GM12878 (cell line): Measurements from ENCODE around the gene CMSS1. TPM values are rescaled to one million over a fixed set of nuclear protein-coding genes. Genes with fewer than 3 reads are reported as not detected.

ENCODE experiments used
- ATAC-seq: fragments of 200-7000 bp; cut with Tn5 transposase; 3 replicates; pipeline ENCODE4 v1.9.1; 2020; ENCODE audit warnings: mild to moderate bottlenecking, moderate library complexity
- BruUV-seq: library from RNA; stranded (reverse); fragments of 400-500 nt; replicated peaks from 2 replicates; lab custom pipeline; 2021; lab: Mats Ljungman, UMichigan
- CTCF ChIA-PET: fragments of 300-600 bp; sonication (Branson Sonifier 250); formaldehyde crosslinking; extraction: SDS; loops from one replicate; lab custom pipeline; 2021; ENCODE audit warnings: inconsistent platforms; lab: Yijun Ruan, JAX
- POLR2A ChIA-PET: fragments of 350-600 bp; formaldehyde crosslinking; extraction: SDS; loops from one replicate; lab custom pipeline; 2021; ENCODE audit warnings: inconsistent platforms; lab: Charles Lee
- RAD21 ChIA-PET: fragments of 300-600 bp; sonication (Branson Sonifier 250); formaldehyde crosslinking; loops from one replicate; lab custom pipeline; 2023; ENCODE audit warnings: antibody characterized with exemption; ENCODE audit not compliant: unreplicated experiment; lab: Charles Lee
- SMC1A ChIA-PET: fragments of 300-600 bp; sonication (Branson Sonifier 250); formaldehyde crosslinking; loops from one replicate; lab custom pipeline; 2023; ENCODE audit not compliant: unreplicated experiment, uncharacterized antibody; lab: Charles Lee
- DNase-seq: peaks from one replicate; pipeline ENCODE4 v3.0.0-alpha.2; 2011; ENCODE audit warnings: low read depth, low spot score
- FAIRE-seq: peaks from 3 replicates; lab custom pipeline; 2011; peaks lifted over from hg19 to GRCh38; lab: Jason Lieb, UNC
- H2AFZ ChIP-seq: 2 replicates; pipeline ENCODE4 v1.6.0; 2011; ENCODE audit warnings: low read depth, low read length, control low read depth; ENCODE audit not compliant: control insufficient read depth
- H3K27ac ChIP-seq: 2 replicates; pipeline ENCODE4 v1.5.1; 2011; ENCODE audit warnings: control low read depth; ENCODE audit not compliant: control insufficient read depth, insufficient read depth
- H3K27me3 ChIP-seq, 2 experiments: replicated peaks in 1 of 2; 2 replicates each; pipeline versions ENCODE4 v1.6.0 to v1.6.1; 2011; ENCODE audit warnings: low read length in 1 of 2; ENCODE audit not compliant: control insufficient read depth in 2 of 2, insufficient read depth in 2 of 2
- H3K36me3 ChIP-seq, 2 experiments: 2 replicates each; pipeline ENCODE4 v1.5.1; 2011; ENCODE audit warnings: low read length in 1 of 2; ENCODE audit not compliant: control insufficient read depth in 2 of 2, insufficient read depth in 2 of 2
- H3K4me1 ChIP-seq: 2 replicates; pipeline ENCODE4 v1.6.1; 2011; ENCODE audit warnings: mild to moderate bottlenecking, low read length, moderate library complexity, mixed read lengths; ENCODE audit not compliant: control insufficient read depth, insufficient read depth
- H3K4me2 ChIP-seq: 2 replicates; pipeline ENCODE4 v1.6.0; 2011; ENCODE audit warnings: control low read depth; ENCODE audit not compliant: control insufficient read depth, insufficient read depth
- H3K4me3 ChIP-seq: fragments of 200-600 bp; sonication (generic); 2 replicates; pipeline ENCODE4 v1.5.1; 2016
- H3K79me2 ChIP-seq: 2 replicates; pipeline ENCODE4 v1.6.0; 2011; ENCODE audit warnings: low read length; ENCODE audit not compliant: control insufficient read depth, insufficient read depth
- H3K9ac ChIP-seq: 2 replicates; pipeline ENCODE4 v1.8.0; 2011; ENCODE audit warnings: low read length, control low read depth, mixed read lengths; ENCODE audit not compliant: control insufficient read depth, insufficient read depth
- H3K9me3 ChIP-seq: replicated peaks from 3 replicates; pipeline ENCODE4 v1.5.1; 2011; ENCODE audit warnings: mild to moderate bottlenecking, low read length; ENCODE audit not compliant: control insufficient read depth, insufficient read depth
- H4K20me1 ChIP-seq: 2 replicates; pipeline ENCODE4 v1.6.0; 2011; ENCODE audit not compliant: control insufficient read depth, insufficient read depth
- CBX5 ChIP-seq: sonication (generic); IDR thresholded peaks from 2 replicates; pipeline ENCODE4 v1.6.1; 2016; ENCODE audit warnings: low read depth, moderate library complexity, mild to moderate bottlenecking, inconsistent platforms
- IKZF2 ChIP-seq, 2 experiments: fragments of 450-650 bp; IDR thresholded peaks; 2 replicates each; pipeline ENCODE4 v1.6.1; 2017; ENCODE audit warnings: mild to moderate bottlenecking in 2 of 2, moderate library complexity in 2 of 2
- SKIL ChIP-seq: fragments of 450-650 bp; IDR thresholded peaks from 2 replicates; pipeline ENCODE4 v1.6.1; 2017; ENCODE audit warnings: mild to moderate bottlenecking, low read depth, inconsistent platforms; ENCODE audit not compliant: poor library complexity, severe bottlenecking
- ZBTB33 ChIP-seq: fragments of 450-650 bp; IDR thresholded peaks from 2 replicates; pipeline ENCODE4 v1.6.1; 2017; ENCODE audit warnings: mild to moderate bottlenecking
- WGBS: methylation state at CpG from one replicate; pipeline ENCODE4 v1.1.6; 2016; ENCODE audit warnings: low lambda C conversion rate; ENCODE audit not compliant: insufficient replicate concordance, insufficient coverage; ENCODE audit errors: missing lambda C conversion rate; 5-methylcytosine and 5-hydroxymethylcytosine counted together
- in situ Hi-C: fragments of 300-500 bp; cut with MboI; formaldehyde crosslinking; loops from 9 replicates; pipeline ENCODE4 v1.14.3; 2018; ENCODE audit warnings: mixed read lengths
- intact Hi-C: fragments of 100-400 bp; cut with micrococcal nuclease; formaldehyde crosslinking; loops from one replicate; pipeline ENCODE4 v1.14.2; 2022; ENCODE audit not compliant: unreplicated experiment
- polyA plus RNA-seq, 11 experiments: library from polyadenylated mRNA; depleted of rRNA in 4 of 11; unstranded in 6 of 11; stranded (reverse) in 5 of 11; fragments of >200 nt; fragmentation: Nextera tagmentation in 4 of 11; fragmentation: Illumina TruSeq in 1 of 11; extraction: Ambion mirVana in 4 of 11; extraction: Trizol in 1 of 11; gene quantifications; 1 replicate in 1 of 11; 2 replicates in 10 of 11; pipeline versions ENCODE4 v1.2.1 to v1.2.3, GENCODE V29; 2011 to 2016; ENCODE audit warnings: inconsistent platforms in 2 of 11, missing spikeins in 2 of 11, low read depth in 1 of 11
- total RNA-seq, 4 experiments: library from RNA; depleted of rRNA in 3 of 4; stranded (reverse); fragments of >200 nt in 3 of 4; fragmentation: Illumina TruSeq in 1 of 4; extraction: Trizol in 1 of 4; gene quantifications; 2 replicates each; pipeline versions ENCODE4 v1.2.1 to v1.2.3, GENCODE V29; 2013 to 2021
- TF ChIP-seq, protein P1 (sequence below): IDR thresholded peaks from 2 replicates; pipeline ENCODE4 v1.6.1; 2012; ENCODE audit warnings: improper control_type of control experiment, low read depth, low read length; ENCODE audit not compliant: insufficient replicate concordance

The CMSS1 gene
- total and polyA plus RNA-seq, 10 of the 15 experiments (the other 5 are each of a cell fraction or from before 2014, with no cell fraction given), result 31.0 to 118 (median 70.1) TPM

DNA sequence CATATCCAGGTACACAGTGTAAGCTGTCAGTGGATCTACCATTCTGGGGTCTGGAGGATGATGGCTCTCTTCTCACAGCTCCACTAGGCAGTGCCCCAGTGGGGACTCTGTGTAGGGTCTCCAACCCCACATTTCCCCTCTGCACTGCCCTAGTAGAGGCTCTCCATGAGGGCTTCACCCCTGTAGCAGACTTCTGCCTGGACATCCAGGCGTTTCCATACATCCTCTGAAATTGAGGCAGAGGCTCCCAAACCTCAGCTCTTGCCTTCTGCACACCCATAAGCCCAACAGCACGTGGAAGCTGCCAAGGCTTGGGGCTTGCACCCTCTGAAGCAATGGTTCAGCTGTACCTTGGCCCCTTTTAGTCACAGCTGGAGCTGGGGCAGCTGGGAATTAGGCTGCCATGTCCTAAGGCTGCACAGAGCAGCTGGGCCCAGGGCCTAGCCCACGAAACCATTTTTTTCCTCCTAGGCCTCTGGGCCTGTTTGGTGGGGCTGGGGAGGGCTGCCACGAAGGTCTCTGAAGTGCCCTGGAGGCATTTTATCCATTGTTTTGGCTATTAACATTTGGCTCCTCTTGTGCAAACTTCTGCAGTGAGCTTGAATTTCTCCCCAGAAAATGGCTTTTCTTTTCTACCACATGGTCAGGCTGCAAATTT, 362.2 kb downstream of the CMSS1 start:
- Histone ChIP-seq H3K27ac (no peak overlapping the region), H3K36me3 (peaks cover 0 to 4% of the 10 kb centered on the region in 2 experiments; a peak in 2 of 4 replicates), H2AFZ (no peak overlapping the region), H3K4me3 (no peak overlapping the region), H4K20me1 (no peaks in the 10 kb centered on the region), H3K9ac (no peak overlapping the region), H3K9me3 (peaks cover 8% of the 10 kb centered on the region; the same call in 2 of the 3 replicates), H3K79me2 (no peaks in the 10 kb centered on the region), H3K4me2 (no peak overlapping the region), H3K27me3 (no peaks in the 10 kb centered on the region), H3K4me1 (no peaks in the 10 kb centered on the region)
- ChIA-PET SMC1A (no interaction called here), POLR2A (no interaction called here), CTCF (interaction anchor here (0.6 kb wide), 1 partner anchor 1115 kb away, joined by 3 read pairs; no protein-coding TSS in a partner anchor), RAD21 (no interaction called here)
- in situ Hi-C loops (no loop called here), intact Hi-C loops (no loop called here)
- BruUV-seq, result no TSS peak
- FAIRE-seq (no peak), ATAC-seq (no peak), DNase-seq (no peak)
- WGBS, result 88% methylated on average over 4 of the region's 4 CpGs
- TF ChIP-seq CBX5, result 0 out of 2 replicates have a peak, but pooled peaks have one; percentile 38
- no peak for TF ChIP-seq IKZF2 (IDR thresholded peaks at IDR 0.05)

DNA sequence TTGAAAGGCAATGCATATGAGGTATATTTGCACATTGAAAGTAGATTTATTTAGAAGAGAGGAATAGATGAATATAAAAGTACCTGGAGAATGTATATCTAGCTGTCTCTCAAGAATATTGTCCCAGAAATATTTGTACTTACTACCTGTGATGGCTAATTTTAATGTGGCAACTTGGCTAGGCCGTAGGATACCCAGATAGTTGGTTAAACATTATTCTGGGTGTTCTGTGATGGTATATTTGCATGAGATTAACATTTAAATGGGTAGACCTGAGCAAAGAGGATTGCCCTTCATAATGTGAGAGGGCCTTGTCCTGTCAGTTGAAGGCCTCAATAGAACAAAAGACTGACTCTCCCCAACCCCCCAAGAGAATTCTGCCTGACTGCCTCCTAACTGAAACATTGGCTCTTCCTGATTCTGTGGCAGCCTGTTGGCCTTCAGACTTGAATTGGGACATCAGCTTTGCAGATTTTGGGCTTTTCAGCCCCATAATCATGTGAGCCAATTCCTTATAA, 366.0 kb downstream of the CMSS1 start:
- H3K79me2 ChIP-seq, result no peaks in the 10 kb centered on the region
- CTCF ChIA-PET, result no interaction called here
- no peak overlapping the region for H3K9ac ChIP-seq
- peaks cover 8% of the 10 kb centered on the region; the same call in 2 of the 3 replicates for H3K9me3 ChIP-seq
- DNase-seq (no peak), ATAC-seq (no peak), FAIRE-seq (no peak)
- H3K36me3 ChIP-seq, result peaks cover 0 to 4% of the 10 kb centered on the region in 2 experiments; a peak in 2 of 4 replicates
- RAD21 ChIA-PET, result no interaction called here
- no peak overlapping the region for H3K4me3 ChIP-seq
- no peak overlapping the region for H2AFZ ChIP-seq
- H3K4me2 ChIP-seq, result no peak overlapping the region
- intact Hi-C loops (no loop called here), in situ Hi-C loops (no loop called here)
- H3K27me3 ChIP-seq, result no peaks in the 10 kb centered on the region
- H4K20me1 ChIP-seq, result no peaks in the 10 kb centered on the region
- POLR2A ChIA-PET, result no interaction called here
- BruUV-seq, result no TSS peak
- SMC1A ChIA-PET, result no interaction called here
- WGBS, result 96% methylated on average over 1 of the region's 1 CpG
- H3K27ac ChIP-seq, result no peak overlapping the region
- H3K4me1 ChIP-seq, result no peaks in the 10 kb centered on the region
- TF ChIP-seq, protein P1, sequence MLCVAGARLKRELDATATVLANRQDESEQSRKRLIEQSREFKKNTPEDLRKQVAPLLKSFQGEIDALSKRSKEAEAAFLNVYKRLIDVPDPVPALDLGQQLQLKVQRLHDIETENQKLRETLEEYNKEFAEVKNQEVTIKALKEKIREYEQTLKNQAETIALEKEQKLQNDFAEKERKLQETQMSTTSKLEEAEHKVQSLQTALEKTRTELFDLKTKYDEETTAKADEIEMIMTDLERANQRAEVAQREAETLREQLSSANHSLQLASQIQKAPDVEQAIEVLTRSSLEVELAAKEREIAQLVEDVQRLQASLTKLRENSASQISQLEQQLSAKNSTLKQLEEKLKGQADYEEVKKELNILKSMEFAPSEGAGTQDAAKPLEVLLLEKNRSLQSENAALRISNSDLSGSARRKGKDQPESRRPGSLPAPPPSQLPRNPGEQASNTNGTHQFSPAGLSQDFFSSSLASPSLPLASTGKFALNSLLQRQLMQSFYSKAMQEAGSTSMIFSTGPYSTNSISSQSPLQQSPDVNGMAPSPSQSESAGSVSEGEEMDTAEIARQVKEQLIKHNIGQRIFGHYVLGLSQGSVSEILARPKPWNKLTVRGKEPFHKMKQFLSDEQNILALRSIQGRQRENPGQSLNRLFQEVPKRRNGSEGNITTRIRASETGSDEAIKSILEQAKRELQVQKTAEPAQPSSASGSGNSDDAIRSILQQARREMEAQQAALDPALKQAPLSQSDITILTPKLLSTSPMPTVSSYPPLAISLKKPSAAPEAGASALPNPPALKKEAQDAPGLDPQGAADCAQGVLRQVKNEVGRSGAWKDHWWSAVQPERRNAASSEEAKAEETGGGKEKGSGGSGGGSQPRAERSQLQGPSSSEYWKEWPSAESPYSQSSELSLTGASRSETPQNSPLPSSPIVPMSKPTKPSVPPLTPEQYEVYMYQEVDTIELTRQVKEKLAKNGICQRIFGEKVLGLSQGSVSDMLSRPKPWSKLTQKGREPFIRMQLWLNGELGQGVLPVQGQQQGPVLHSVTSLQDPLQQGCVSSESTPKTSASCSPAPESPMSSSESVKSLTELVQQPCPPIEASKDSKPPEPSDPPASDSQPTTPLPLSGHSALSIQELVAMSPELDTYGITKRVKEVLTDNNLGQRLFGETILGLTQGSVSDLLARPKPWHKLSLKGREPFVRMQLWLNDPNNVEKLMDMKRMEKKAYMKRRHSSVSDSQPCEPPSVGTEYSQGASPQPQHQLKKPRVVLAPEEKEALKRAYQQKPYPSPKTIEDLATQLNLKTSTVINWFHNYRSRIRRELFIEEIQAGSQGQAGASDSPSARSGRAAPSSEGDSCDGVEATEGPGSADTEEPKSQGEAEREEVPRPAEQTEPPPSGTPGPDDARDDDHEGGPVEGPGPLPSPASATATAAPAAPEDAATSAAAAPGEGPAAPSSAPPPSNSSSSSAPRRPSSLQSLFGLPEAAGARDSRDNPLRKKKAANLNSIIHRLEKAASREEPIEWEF, result no peak
- TF ChIP-seq SKIL, result no peak
- TF ChIP-seq ZBTB33, result no peak
